SK-N-SH (cell line): ENCODE data around the gene R3HCC1L.

ENCODE experiments used
- CTCF ChIP-seq: fragments of 200-600 bp; sonication (generic); IDR thresholded peaks from 2 replicates; pipeline ENCODE4 v1.6.1; 2017; ENCODE audit warnings: antibody characterized with exemption, mild to moderate bottlenecking, moderate library complexity
- EP300 ChIP-seq, 2 experiments: IDR thresholded peaks; 2 replicates each; pipeline versions ENCODE4 v1.4.0 to v1.6.1; 2012; ENCODE audit warnings: borderline replicate concordance in 1 of 2, low read depth in 1 of 2, low read length in 1 of 2
- POLR2AphosphoS5 ChIP-seq: IDR thresholded peaks from 2 replicates; pipeline ENCODE4 v1.6.1; 2012; ENCODE audit warnings: low read depth, low read length
- SMC3 ChIP-seq: IDR thresholded peaks from 2 replicates; pipeline ENCODE4 v1.6.1; 2012; ENCODE audit warnings: low read depth, low read length, improper control_type of control experiment
- USF1 ChIP-seq: IDR thresholded peaks from 2 replicates; pipeline ENCODE4 v1.4.0; 2012; ENCODE audit warnings: low read depth, borderline replicate concordance
- USF2 ChIP-seq: fragments of 150-350 bp; IDR thresholded peaks from 2 replicates; pipeline ENCODE4 v1.6.1; 2017; ENCODE audit warnings: antibody characterized with exemption, low read length, low read depth, borderline replicate concordance
- YY1 ChIP-seq: IDR thresholded peaks from 2 replicates; pipeline ENCODE4 v1.4.0; 2012; ENCODE audit warnings: low read depth, mild to moderate bottlenecking

GRCh38 chr10:98110356-98110755 lies 24.1 kb upstream of the R3HCC1L start:
- TF ChIP-seq POLR2AphosphoS5 (no peak), YY1 (no peak), EP300 (IDR thresholded peaks at IDR 0.05; ENCODE audit: borderline replicate concordance in 1 of 2, low read depth in 1 of 2, low read length in 1 of 2) (no peak), CTCF (no peak), USF2 (no peak), SMC3 (no peak), USF1 (no peak)
